ENCODE results near the gene GLIPR1L1. TPM values are rescaled to one million over a fixed set of nuclear protein-coding genes. Genes with fewer than 3 reads are reported as not detected.

Gene GLIPR1L1
- total RNA-seq, 1 experiment from 2014 or later = not detected

GRCh38 chr12:75302781-75303180 is 31.7 kb upstream of the GLIPR1L1 start:
- Histone ChIP-seq H2AFZ (no peak overlapping the region), H3K9me2 (ENCODE audit: insufficient read depth) (peaks cover 3% of the 10 kb centered on the region; the same call in 1 of the 2 replicates), H3F3A (ENCODE audit: insufficient read depth, low read depth) (no peaks in the 10 kb centered on the region), H3K27ac (no peak overlapping the region), H3K4me1 (replicated peaks; ENCODE audit: insufficient read depth) (no peaks in the 10 kb centered on the region), H3K9me3 (ENCODE audit: insufficient read depth, low read depth) (no peaks in the 10 kb centered on the region), H3K36me3 (ENCODE audit: low read depth) (no peaks in the 10 kb centered on the region), H3K4me2 (no peak overlapping the region), H3K79me2 (ENCODE audit: low read depth) (no peaks in the 10 kb centered on the region), H4K20me1 (ENCODE audit: insufficient read depth) (no peaks in the 10 kb centered on the region), H3K27me3 (ENCODE audit: insufficient read depth, low read depth) (no peaks in the 10 kb centered on the region), H3K4me3 (no peak overlapping the region)
- no TSS peak for BruUV-seq (replicated peaks)
- POLR2A ChIA-PET (ENCODE audit: unreplicated experiment) = no interaction called here
- intact Hi-C loops (cut with micrococcal nuclease; ENCODE audit: unreplicated experiment) = no loop called here
- CTCF ChIA-PET = no interaction called here
- TF ChIP-seq EZH2 (IDR thresholded peaks at IDR 0.05; ENCODE audit: low read depth) = no peak
- no peak for TF ChIP-seq CTCF (conservative IDR thresholded peaks at IDR 0.05)
- DNase-seq = no peak

- Histone ChIP-seq H3K79me2 (ENCODE audit: low read depth) (no peaks in the 10 kb centered on the region), H4K20me1 (ENCODE audit: insufficient read depth) (no peaks in the 10 kb centered on the region), H3K4me2 (no peak overlapping the region), H3K4me1 (replicated peaks; ENCODE audit: insufficient read depth) (no peaks in the 10 kb centered on the region), H2AFZ (no peak overlapping the region), H3K27ac (no peak overlapping the region), H3K9me3 (ENCODE audit: insufficient read depth, low read depth) (no peaks in the 10 kb centered on the region), H3K36me3 (ENCODE audit: low read depth) (no peaks in the 10 kb centered on the region), H3K9me2 (ENCODE audit: insufficient read depth) (peaks cover 4% of the 10 kb centered on the region; the same call in 1 of the 2 replicates), H3F3A (ENCODE audit: insufficient read depth, low read depth) (no peaks in the 10 kb centered on the region), H3K27me3 (ENCODE audit: insufficient read depth, low read depth) (no peaks in the 10 kb centered on the region), H3K4me3 (no peak overlapping the region)
- BruUV-seq (replicated peaks) = no TSS peak
- ChIA-PET CTCF (no interaction called here), POLR2A (ENCODE audit: unreplicated experiment) (no interaction called here)
- no peak for DNase-seq
- intact Hi-C loops (cut with micrococcal nuclease; ENCODE audit: unreplicated experiment) = no loop called here
- TF ChIP-seq EZH2 (IDR thresholded peaks at IDR 0.05; ENCODE audit: low read depth) (no peak), CTCF (conservative IDR thresholded peaks at IDR 0.05) (no peak)
These were observed 28.8 kb upstream of the GLIPR1L1 start for GRCh38 chr12:75305412-75306332.

GRCh38 chr12:75308279-75308678 is 26.2 kb upstream of the GLIPR1L1 start:
- Histone ChIP-seq H3K4me2 (no peak overlapping the region), H3F3A (ENCODE audit: insufficient read depth, low read depth) (no peaks in the 10 kb centered on the region), H3K4me1 (replicated peaks; ENCODE audit: insufficient read depth) (no peaks in the 10 kb centered on the region), H3K9me2 (ENCODE audit: insufficient read depth) (0 out of 2 replicates have a peak, but pooled peaks cover 4% of the 10 kb centered on the region), H4K20me1 (ENCODE audit: insufficient read depth) (no peaks in the 10 kb centered on the region), H2AFZ (no peak overlapping the region), H3K27me3 (ENCODE audit: insufficient read depth, low read depth) (no peaks in the 10 kb centered on the region), H3K4me3 (no peak overlapping the region), H3K36me3 (ENCODE audit: low read depth) (no peaks in the 10 kb centered on the region), H3K79me2 (ENCODE audit: low read depth) (no peaks in the 10 kb centered on the region), H3K27ac (no peak overlapping the region), H3K9me3 (ENCODE audit: insufficient read depth, low read depth) (no peaks in the 10 kb centered on the region)
- TF ChIP-seq CTCF (conservative IDR thresholded peaks at IDR 0.05) = no peak
- intact Hi-C loops (cut with micrococcal nuclease; ENCODE audit: unreplicated experiment) = no loop called here
- DNase-seq = no peak
- ChIA-PET POLR2A (ENCODE audit: unreplicated experiment) (no interaction called here), CTCF (no interaction called here)
- no TSS peak for BruUV-seq (replicated peaks)
